Measurements from ENCODE around the gene GABRR2. TPM values are rescaled to one million over a fixed set of nuclear protein-coding genes. Genes with fewer than 3 reads are reported as not detected.

GABRR2 gene
- total and polyA plus RNA-seq, 4 donors: 0.10 to 1.7 (median 0.35) TPM

DNA sequence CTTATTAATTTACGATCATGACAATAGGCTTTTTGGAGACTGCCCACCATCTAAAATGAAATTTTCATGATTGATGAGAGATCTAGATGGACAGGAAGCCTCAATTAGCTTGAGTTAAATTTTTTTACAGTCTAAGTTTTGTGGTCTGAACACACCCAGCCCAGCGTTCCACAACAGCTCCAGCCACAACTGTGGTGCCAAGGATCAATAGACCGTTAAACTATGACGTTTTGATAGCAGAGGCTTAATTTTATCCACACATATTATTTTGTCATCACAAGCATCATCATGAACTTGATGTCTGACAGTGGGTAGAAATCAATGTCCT is 92.4 kb downstream of the GABRR2 start:
- no peak for DNase-seq (ENCODE audit: low spot score)
- TF ChIP-seq, protein P1, sequence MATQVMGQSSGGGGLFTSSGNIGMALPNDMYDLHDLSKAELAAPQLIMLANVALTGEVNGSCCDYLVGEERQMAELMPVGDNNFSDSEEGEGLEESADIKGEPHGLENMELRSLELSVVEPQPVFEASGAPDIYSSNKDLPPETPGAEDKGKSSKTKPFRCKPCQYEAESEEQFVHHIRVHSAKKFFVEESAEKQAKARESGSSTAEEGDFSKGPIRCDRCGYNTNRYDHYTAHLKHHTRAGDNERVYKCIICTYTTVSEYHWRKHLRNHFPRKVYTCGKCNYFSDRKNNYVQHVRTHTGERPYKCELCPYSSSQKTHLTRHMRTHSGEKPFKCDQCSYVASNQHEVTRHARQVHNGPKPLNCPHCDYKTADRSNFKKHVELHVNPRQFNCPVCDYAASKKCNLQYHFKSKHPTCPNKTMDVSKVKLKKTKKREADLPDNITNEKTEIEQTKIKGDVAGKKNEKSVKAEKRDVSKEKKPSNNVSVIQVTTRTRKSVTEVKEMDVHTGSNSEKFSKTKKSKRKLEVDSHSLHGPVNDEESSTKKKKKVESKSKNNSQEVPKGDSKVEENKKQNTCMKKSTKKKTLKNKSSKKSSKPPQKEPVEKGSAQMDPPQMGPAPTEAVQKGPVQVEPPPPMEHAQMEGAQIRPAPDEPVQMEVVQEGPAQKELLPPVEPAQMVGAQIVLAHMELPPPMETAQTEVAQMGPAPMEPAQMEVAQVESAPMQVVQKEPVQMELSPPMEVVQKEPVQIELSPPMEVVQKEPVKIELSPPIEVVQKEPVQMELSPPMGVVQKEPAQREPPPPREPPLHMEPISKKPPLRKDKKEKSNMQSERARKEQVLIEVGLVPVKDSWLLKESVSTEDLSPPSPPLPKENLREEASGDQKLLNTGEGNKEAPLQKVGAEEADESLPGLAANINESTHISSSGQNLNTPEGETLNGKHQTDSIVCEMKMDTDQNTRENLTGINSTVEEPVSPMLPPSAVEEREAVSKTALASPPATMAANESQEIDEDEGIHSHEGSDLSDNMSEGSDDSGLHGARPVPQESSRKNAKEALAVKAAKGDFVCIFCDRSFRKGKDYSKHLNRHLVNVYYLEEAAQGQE (IDR thresholded peaks at IDR 0.05): no peak
- no peak for TF ChIP-seq TAF1 (conservative IDR thresholded peaks at IDR 0.05)
- no peak for TF ChIP-seq FOXA1 (IDR thresholded peaks at IDR 0.05)
- no peak for TF ChIP-seq FOXA2 (IDR thresholded peaks at IDR 0.05)
- TF ChIP-seq, protein P2, sequence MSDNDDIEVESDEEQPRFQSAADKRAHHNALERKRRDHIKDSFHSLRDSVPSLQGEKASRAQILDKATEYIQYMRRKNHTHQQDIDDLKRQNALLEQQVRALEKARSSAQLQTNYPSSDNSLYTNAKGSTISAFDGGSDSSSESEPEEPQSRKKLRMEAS (IDR thresholded peaks at IDR 0.05): no peak
- TF ChIP-seq, protein P3, sequence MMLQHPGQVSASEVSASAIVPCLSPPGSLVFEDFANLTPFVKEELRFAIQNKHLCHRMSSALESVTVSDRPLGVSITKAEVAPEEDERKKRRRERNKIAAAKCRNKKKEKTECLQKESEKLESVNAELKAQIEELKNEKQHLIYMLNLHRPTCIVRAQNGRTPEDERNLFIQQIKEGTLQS (IDR thresholded peaks at IDR 0.05): no peak
- TF ChIP-seq NR2F2 (IDR thresholded peaks at IDR 0.05): no peak
- H3K9ac ChIP-seq (ENCODE audit: low read depth in 1 of 2, low read length in 2 of 2): no peak overlapping the region
- H3K4me3 ChIP-seq (ENCODE audit: low read depth in 1 of 3, low read length in 3 of 3): no peak overlapping the region
- H3K27me3 ChIP-seq (ENCODE audit: control insufficient read depth in 4 of 4, insufficient read depth in 4 of 4, low read length in 3 of 4): no peaks in the 10 kb centered on the region
- 77% methylated on average over 4 of the region's 4 CpGs for WGBS
- no peak overlapping the region for H3K27ac ChIP-seq (ENCODE audit: low read depth in 1 of 2, low read length in 2 of 2)
- H3K36me3 ChIP-seq (ENCODE audit: control insufficient read depth in 4 of 4, insufficient read depth in 3 of 4, low read depth in 1 of 4, low read length in 3 of 4): no peaks in the 10 kb centered on the region
- H3K4me1 ChIP-seq (ENCODE audit: control insufficient read depth in 4 of 4, insufficient read depth in 4 of 4, low read length in 3 of 4): no peaks in the 10 kb centered on the region
- no peaks in the 10 kb centered on the region for H3K9me3 ChIP-seq (ENCODE audit: control insufficient read depth in 4 of 4, low read length in 3 of 4)

DNA sequence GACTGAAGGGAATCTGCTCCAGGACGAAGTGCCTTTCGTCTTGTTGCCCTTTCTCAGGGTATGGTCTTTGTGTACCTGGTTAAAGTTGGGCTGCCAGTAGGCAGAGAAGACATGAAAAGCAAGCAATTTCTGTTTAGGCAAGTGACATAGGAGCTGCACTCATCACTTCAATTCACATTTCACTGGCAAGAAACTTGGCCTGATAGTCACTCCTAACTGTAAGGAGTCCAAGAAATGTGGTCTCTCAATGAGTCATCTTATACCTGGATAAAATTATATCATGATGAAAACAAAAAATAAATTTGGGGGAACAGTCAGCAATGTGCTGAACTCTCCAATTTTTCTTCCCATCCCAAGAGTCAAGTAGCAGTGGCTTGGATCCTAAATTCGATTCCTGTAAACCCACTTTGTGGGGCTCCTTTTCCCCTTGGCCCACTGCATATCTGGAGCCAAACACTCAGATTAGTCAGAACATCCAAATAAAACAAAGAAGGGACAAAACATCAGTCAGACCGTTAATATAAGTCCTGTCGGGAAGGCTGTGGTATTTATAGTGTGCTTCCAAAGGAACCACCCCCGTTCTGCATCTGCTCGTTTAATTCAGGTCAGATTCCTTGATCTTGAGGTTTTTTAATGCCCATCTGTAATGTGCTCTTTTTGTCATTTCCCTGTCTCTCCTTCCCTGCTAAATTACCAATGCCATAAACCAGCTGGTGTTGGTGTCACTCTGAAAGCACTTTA is 93.0 kb downstream of the GABRR2 start:
- H3K4me3 ChIP-seq (ENCODE audit: low read depth in 1 of 3, low read length in 3 of 3): no peak overlapping the region
- TF ChIP-seq FOXA1 (IDR thresholded peaks at IDR 0.05) (no peak), TAF1 (conservative IDR thresholded peaks at IDR 0.05) (no peak), YY1 (IDR thresholded peaks at IDR 0.05) (no peak), NR2F2 (IDR thresholded peaks at IDR 0.05) (no peak), RAD21 (IDR thresholded peaks at IDR 0.05) (no peak), HNF4G (IDR thresholded peaks at IDR 0.05) (no peak), HNF4A (conservative IDR thresholded peaks at IDR 0.05) (no peak), EGR1 (IDR thresholded peaks at IDR 0.05; ENCODE audit: low read depth in 2 of 2) (no peak)
- TF ChIP-seq, protein P4, sequence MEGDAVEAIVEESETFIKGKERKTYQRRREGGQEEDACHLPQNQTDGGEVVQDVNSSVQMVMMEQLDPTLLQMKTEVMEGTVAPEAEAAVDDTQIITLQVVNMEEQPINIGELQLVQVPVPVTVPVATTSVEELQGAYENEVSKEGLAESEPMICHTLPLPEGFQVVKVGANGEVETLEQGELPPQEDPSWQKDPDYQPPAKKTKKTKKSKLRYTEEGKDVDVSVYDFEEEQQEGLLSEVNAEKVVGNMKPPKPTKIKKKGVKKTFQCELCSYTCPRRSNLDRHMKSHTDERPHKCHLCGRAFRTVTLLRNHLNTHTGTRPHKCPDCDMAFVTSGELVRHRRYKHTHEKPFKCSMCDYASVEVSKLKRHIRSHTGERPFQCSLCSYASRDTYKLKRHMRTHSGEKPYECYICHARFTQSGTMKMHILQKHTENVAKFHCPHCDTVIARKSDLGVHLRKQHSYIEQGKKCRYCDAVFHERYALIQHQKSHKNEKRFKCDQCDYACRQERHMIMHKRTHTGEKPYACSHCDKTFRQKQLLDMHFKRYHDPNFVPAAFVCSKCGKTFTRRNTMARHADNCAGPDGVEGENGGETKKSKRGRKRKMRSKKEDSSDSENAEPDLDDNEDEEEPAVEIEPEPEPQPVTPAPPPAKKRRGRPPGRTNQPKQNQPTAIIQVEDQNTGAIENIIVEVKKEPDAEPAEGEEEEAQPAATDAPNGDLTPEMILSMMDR (IDR thresholded peaks at IDR 0.05; ENCODE audit: low read depth, low read length, missing input control): no peak
- TF ChIP-seq, protein P3 (IDR thresholded peaks at IDR 0.05): no peak
- TF ChIP-seq, protein P5, sequence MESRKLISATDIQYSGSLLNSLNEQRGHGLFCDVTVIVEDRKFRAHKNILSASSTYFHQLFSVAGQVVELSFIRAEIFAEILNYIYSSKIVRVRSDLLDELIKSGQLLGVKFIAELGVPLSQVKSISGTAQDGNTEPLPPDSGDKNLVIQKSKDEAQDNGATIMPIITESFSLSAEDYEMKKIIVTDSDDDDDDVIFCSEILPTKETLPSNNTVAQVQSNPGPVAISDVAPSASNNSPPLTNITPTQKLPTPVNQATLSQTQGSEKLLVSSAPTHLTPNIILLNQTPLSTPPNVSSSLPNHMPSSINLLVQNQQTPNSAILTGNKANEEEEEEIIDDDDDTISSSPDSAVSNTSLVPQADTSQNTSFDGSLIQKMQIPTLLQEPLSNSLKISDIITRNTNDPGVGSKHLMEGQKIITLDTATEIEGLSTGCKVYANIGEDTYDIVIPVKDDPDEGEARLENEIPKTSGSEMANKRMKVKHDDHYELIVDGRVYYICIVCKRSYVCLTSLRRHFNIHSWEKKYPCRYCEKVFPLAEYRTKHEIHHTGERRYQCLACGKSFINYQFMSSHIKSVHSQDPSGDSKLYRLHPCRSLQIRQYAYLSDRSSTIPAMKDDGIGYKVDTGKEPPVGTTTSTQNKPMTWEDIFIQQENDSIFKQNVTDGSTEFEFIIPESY (IDR thresholded peaks at IDR 0.05): no peak
- TF ChIP-seq, protein P2 (IDR thresholded peaks at IDR 0.05): no peak
- WGBS: 73% methylated on average over 7 of the region's 7 CpGs
- H3K36me3 ChIP-seq (ENCODE audit: control insufficient read depth in 4 of 4, insufficient read depth in 3 of 4, low read depth in 1 of 4, low read length in 3 of 4): no peaks in the 10 kb centered on the region
- H3K27ac ChIP-seq (ENCODE audit: low read depth in 1 of 2, low read length in 2 of 2): no peak overlapping the region
- H3K9me3 ChIP-seq (ENCODE audit: control insufficient read depth in 4 of 4, low read length in 3 of 4): no peaks in the 10 kb centered on the region
- no peak overlapping the region for H3K9ac ChIP-seq (ENCODE audit: low read depth in 1 of 2, low read length in 2 of 2)
- H3K27me3 ChIP-seq (ENCODE audit: control insufficient read depth in 4 of 4, insufficient read depth in 4 of 4, low read length in 3 of 4): no peaks in the 10 kb centered on the region
- no peaks in the 10 kb centered on the region for H3K4me1 ChIP-seq (ENCODE audit: control insufficient read depth in 4 of 4, insufficient read depth in 4 of 4, low read length in 3 of 4)
- no peak for DNase-seq (ENCODE audit: low spot score)
